ENCODE measurements around the gene JUP.
"Not testable (repeated sequence)": the region's sequence is repeated elsewhere in the genome, so short reads cannot be mapped to it uniquely, and the experiment has no call there.

JUP gene

GRCh38 chr17:41786227-41787020 is at the start of gene JUP:
Gene JUP (minus strand): TSS chr17:41786711. CDS start chr17:41771854, 14,857 bp downstream.
- DNase-seq, result peak; percentile 68 to 100 (median 98)

- peak in 47 of 56 donors; percentile 13 to 77 (median 44) for DNase-seq
Measured at GRCh38 chr17:41835800-41836549, 49.5 kb upstream of the JUP start, which contains the start of gene NT5C3B. Gene NT5C3B (minus strand): TSS chr17:41836232. CDS start chr17:41836193, 39 bp downstream.

GRCh38 chr17:41835214-41835799 is 48.8 kb upstream of the JUP start:
- peak in 2 of 56 donors; percentile 5 to 20 for DNase-seq

- DNase-seq, result not testable (repeated sequence)
Measured at GRCh38 chr17:41829961-41830360, 43.5 kb upstream of the JUP start.

GRCh38 chr17:41825175-41825845 is 38.8 kb upstream of the JUP start:
- DNase-seq, result no peak

- no peak for DNase-seq
Measured at GRCh38 chr17:41824086-41824485, 37.6 kb upstream of the JUP start.

GRCh38 chr17:41823580-41823979 is 37.1 kb upstream of the JUP start:
- no peak for DNase-seq

- DNase-seq, result no peak
Measured at GRCh38 chr17:41823141-41823524, 36.6 kb upstream of the JUP start.

GRCh38 chr17:41822216-41823140 is 36.0 kb upstream of the JUP start:
- no peak for DNase-seq

GRCh38 chr17:41821776-41822175 is 35.3 kb upstream of the JUP start:
- DNase-seq, result no peak

GRCh38 chr17:41818024-41818423 is 31.5 kb upstream of the JUP start:
- no peak for DNase-seq

GRCh38 chr17:41816637-41817320 is 30.3 kb upstream of the JUP start:
- DNase-seq, result no peak

- DNase-seq, result no peak
Measured at GRCh38 chr17:41814195-41814594, 27.7 kb upstream of the JUP start.

- DNase-seq, result no peak
Measured at GRCh38 chr17:41813699-41814124, 27.2 kb upstream of the JUP start.

- no peak for DNase-seq
Measured at GRCh38 chr17:41813152-41813680, 26.7 kb upstream of the JUP start.

GRCh38 chr17:41812381-41813151 is 26.1 kb upstream of the JUP start, which contains the start of gene FKBP10:
Gene FKBP10 (plus strand): TSS chr17:41813004. CDS start chr17:41813035, 31 bp downstream.
- DNase-seq, result peak in 37 of 56 donors; percentile 13 to 72 (median 31)

GRCh38 chr17:41811549-41812380 is 25.3 kb upstream of the JUP start, which contains the start of gene P3H4:
Gene P3H4 (minus strand): TSS chr17:41811949. CDS start chr17:41811915, 34 bp downstream.
- peak in 51 of 56 donors; percentile 28 to 83 (median 63) for DNase-seq
